ENCODE measurements around the gene FBXO28. TPM values are rescaled to one million over a fixed set of nuclear protein-coding genes. Genes with fewer than 3 reads are reported as not detected.
"Not testable (repeated sequence)": the region's sequence is repeated elsewhere in the genome, so short reads cannot be mapped to it uniquely, and the experiment has no call there.

Gene FBXO28, protein sequence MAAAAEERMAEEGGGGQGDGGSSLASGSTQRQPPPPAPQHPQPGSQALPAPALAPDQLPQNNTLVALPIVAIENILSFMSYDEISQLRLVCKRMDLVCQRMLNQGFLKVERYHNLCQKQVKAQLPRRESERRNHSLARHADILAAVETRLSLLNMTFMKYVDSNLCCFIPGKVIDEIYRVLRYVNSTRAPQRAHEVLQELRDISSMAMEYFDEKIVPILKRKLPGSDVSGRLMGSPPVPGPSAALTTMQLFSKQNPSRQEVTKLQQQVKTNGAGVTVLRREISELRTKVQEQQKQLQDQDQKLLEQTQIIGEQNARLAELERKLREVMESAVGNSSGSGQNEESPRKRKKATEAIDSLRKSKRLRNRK
- 10.6 TPM for polyA plus RNA-seq (2012; ENCODE audit: insufficient read depth, insufficient read length)

DNA sequence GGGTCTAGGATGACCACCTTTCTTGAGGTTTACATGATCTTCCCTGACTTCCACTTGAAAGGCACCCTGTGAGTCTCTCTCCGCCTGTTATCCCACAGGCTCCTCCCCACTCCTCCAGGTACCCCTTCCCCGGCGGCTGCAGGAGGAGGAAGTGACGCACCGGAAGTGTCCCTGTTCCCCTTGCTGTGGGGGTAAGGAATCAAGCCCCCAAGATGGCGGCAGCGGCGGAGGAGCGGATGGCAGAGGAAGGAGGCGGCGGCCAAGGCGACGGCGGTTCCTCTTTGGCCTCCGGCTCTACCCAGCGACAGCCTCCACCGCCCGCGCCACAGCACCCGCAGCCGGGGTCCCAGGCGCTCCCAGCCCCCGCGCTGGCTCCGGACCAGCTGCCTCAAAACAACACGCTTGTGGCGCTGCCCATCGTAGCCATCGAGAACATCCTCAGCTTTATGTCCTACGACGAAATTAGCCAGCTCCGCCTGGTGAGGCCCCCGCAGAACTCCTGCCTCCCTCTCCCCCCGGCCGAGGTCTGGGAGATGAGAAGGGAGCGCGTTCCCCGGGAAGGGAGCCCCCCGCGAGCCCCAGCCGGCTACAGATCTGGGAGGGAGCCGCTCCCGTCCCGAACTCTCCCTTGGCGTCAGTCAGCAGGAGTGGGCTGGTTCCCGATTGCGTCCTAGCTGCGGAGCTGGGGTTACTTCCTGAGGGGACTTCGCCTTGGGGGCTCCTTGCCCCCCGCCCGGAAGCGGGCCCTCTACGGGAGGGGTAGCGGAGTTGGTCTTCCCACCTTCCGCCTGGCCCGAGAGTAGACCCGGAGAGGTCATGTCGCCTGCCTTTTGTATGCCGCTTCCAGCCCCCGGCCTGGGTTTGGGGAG, at the start of gene FBXO28:
FBXO28 (plus strand) TSS at position 194 of the 869 bp plus-strand sequence; CDS start at position 213, 19 bp downstream.
- peak; percentile 95 for DNase-seq (ENCODE audit: low read depth, low spot score)
- H3K4me3 ChIP-seq (ENCODE audit: low read length), result peak within 1 kb of the TSS; percentile 89

DNA sequence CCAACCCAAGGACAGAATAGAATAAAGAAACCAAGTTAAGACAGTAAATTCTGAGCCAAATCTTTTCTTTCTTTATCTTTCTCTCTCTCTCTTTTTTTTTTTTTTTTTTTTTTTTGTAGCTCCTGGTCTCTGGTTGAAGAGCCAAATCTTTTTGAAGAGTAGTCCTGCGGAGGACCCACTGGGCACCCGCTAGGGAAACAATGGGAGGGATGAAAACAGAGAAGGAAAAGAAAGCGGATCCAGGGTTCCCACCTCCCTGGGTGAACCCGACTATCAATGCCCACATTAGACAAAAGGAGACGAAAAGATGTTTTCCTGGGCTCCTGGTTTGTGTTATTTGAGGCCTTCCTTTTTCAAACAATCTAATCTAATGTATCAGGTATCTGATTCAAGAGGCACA, 49.8 kb upstream of the FBXO28 start:
- H3K4me3 ChIP-seq (ENCODE audit: low read length), result no peak overlapping the region
- no peak for DNase-seq (ENCODE audit: low read depth, low spot score)

DNA sequence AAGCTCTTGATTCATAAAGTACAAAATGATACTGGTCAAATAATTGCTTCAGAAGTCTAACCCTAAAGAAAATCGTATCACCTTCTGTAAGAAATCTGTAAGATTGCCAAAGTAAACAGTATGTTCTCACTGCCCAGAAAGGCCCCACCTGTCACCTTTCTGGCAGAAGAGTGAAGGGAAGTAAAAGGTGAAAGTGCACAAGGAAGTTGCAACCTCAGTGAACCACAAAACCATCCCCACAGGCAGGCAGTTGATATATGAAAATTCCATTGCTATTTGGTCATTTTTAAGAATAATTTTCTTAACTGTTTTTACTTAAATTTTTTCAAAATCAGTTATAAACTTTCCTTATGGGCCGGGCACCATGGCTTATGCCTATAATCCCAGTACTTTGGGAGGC, 48.5 kb upstream of the FBXO28 start:
- DNase-seq (ENCODE audit: low read depth, low spot score), result no peak

DNA sequence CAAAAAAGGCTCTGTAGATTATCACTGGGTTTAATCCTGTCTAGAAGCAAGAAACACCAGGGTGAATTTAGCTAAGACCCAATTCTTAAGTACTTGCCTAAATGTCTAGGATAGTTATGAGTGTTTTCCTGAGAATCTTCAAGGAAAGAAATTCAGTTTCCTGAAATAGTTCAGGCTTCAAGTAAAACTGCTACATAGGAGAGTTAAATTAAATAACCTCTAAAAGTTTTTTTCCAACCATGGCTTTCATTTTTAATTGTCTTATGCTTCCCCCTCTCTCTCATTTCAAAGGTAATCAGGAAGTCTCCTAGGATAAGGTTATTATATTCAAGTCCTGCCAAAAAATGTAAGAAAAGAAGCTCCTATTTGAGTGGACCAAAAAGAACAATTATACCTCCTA, 46.7 kb upstream of the FBXO28 start:
- no peak for DNase-seq (ENCODE audit: low read depth, low spot score)
- no peak overlapping the region for H3K4me3 ChIP-seq (ENCODE audit: low read length)

More for the DNA sequence above, 48.5 kb upstream of the FBXO28 start:
- H3K4me3 ChIP-seq (ENCODE audit: low read length), result no peak overlapping the region

DNA sequence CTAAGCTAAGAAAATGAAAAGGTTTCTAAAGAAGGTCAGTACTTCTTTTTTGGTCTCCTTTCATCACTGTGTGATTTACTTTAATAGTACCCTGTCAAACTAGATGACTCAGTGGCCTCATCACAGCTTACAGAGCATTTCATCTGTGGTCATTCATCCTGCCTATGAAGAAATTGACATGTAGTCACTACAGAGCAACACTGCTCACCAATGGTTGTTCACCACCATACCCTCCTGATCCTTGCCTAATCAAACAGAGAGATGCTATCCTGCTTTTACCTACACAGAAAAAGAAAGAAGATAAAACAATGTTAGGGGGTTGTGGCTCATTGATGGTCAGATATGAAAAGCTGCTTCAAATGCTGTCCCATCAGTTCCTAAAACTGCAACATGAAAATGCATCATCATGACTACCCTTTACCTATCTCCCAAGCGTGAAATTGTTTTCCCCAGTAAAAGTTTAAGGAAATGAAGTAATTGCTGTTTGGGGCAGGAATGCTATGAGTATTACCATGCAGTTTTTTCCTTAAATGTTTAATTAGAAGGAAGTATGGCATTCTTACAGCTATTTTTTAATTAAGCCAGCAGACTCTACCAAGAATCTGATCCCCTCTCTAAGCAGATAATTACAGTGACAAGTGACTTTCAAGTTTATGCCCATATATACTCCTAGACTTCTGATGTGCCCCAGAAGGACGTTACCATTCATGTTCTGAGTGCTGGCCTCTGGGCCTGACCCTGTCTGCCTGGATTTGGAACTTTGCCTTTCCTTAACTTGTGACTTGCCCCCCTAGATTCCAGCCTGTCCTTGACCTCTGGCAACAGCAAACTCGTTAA, 46.1 kb upstream of the FBXO28 start:
- no peak for DNase-seq (ENCODE audit: low read depth, low spot score)
- no peak overlapping the region for H3K4me3 ChIP-seq (ENCODE audit: low read length)

DNA sequence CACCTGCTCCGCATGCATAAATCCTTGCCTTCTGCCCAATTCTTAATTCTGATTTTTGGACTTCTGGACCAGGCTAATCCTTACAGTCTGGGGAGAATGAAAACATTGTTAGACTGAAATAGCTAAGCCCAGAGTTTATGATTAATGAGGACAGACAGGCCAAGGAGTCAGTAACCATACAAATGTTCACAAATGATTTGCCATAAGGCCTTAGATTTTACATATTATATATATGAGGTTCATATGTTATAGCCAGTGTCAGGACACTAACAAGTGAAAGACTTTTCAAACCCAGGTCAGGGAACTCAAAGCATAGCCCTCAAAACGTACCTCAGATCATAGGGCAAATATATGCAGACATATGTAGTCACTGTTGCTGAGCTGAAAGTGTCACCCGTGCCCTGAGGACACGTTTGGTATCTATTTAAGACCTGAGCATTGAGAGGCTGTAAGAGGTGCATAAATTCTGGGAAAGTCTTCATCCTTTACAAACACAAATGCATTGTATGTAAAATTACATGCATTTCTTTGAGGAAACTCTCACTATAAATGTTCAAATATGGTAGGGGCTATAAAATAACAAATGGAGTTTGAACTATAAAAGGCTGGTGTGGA, 45.3 kb upstream of the FBXO28 start:
- DNase-seq (ENCODE audit: low read depth, low spot score), result no peak
- no peak overlapping the region for H3K4me3 ChIP-seq (ENCODE audit: low read length)

DNA sequence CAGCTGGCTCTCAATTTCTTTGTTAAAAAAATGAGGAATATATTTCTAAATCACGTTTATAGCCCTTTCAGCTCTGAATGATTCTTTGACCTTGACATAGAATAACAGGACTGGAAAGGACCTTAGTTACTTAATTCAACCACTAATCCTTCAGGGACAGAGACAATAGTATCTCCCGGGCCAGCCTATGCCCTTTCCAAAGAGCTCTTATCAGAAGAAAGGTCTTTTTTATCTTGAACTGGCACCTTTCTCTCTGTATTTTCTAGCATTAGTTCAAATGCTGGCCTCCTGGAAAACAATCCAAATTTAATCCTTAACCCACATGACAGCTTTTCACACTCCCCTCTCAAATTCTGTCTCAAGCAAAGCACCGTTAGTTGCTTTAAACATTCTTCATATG, 44.8 kb upstream of the FBXO28 start:
- H3K4me3 ChIP-seq (ENCODE audit: low read length), result no peak overlapping the region
- DNase-seq (ENCODE audit: low read depth, low spot score), result no peak

DNA sequence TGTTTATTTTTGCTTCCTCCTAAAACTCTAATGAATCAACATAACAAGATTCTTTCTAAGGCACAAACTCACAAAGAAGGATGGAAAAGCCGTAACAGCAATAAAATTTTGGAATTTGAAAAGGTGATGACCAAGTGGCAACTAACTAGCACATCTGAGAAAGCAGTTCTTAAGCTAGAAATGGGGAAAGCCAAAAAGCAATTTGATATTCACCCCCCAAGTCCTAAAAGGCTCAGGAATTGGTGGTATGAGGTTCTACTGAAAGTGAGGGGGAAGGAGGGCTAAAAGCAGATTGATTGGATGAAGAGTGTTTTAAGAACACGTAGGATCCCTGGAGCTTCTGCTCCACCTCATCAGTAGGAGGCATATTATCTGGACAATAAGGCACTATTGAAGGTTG, 43.4 kb upstream of the FBXO28 start:
- no peak overlapping the region for H3K4me3 ChIP-seq (ENCODE audit: low read length)
- DNase-seq (ENCODE audit: low read depth, low spot score), result no peak

DNA sequence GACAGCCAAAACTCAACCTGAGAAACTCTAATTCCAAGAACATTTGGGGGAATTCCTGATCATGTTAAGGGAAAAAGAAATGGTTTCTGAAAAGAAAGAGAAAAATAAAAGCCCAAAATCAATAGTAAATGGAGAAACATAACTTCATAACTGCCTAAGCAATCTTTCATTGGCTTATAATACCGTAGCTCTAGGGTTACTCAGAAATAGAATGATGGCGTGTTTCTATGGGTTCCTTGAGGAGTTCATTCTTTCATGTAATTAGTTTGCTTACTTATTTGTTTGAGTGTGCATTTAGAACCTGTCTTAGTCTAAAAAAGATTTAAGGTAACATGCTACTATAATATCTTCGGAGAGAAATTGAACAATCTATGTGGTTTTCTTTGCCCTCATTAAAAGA, 37.5 kb upstream of the FBXO28 start:
- H3K4me3 ChIP-seq (ENCODE audit: low read length), result no peak overlapping the region
- no peak for DNase-seq (ENCODE audit: low read depth, low spot score)

DNA sequence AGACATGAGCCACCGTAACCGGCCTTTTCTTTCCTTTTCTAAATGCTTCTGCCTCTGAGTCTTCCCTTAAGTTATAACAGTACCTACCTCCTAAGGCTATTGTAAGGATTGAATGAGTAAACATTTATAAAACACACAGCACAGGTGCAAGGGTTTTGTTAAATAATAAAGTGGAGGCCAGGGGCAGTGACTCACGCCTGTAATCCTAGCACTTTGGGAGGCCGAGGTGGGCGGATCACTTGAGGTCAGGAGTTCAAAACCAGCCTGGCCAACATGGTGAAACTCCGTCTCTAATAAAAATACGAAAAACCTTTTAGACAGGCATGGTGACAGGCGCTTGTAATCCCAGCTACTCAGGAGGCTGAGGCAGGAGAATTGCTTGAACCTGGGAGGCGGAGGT, 34.3 kb upstream of the FBXO28 start:
- not testable (repeated sequence) for DNase-seq (ENCODE audit: low read depth, low spot score); H3K4me3 ChIP-seq (ENCODE audit: low read length)

DNA sequence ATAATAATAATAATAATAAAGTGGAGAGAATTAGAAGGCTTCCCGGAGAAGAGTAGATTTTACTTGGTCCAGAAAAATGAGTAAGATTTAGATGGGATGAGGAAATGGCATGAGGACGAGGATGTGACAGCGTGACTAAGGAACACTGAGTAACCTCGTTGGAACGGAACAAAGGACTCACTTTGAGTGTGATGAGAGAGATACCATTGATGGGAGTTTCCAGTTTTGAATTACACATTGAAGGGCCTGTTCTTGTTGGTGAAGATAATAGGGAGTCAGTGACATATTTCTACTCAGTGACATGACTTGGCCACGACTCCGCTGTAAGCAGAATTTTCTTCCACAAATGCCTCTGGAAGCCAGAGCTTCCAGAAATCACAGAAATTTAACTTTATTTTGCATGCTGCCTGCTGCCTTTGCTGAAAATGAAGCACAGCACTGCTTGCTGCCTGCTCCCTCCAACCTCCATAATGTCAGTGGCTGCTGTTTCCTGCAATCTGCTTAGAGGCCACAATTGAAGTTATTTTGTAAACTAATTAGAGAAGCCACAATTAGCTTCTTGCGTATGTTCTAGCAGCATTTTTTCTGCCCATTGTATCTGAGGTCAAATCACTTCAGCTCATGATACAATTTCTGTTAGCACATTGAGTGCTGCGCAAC, 33.7 kb upstream of the FBXO28 start:
- DNase-seq (ENCODE audit: low read depth, low spot score), result no peak
- H3K4me3 ChIP-seq (ENCODE audit: low read length), result no peak overlapping the region

DNA sequence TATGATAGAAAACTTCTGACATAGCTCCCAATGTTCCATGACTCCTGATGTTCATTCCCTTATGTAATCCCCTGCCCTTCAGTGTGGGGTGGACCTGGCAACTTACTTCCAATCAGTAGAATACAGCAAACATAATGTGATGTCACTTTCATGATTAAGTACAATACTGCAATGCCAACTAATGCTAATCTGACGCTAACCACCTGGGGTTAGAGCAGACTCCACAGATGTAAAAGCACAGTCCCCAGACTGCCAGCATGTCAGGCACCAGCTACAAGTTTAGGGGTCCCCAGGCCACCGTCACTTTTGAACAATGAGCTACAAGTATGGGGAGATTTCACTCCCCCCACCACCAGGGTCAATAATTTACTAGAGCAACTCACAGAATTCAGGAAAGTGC, 32.3 kb upstream of the FBXO28 start:
- DNase-seq (ENCODE audit: low read depth, low spot score), result no peak
- no peak overlapping the region for H3K4me3 ChIP-seq (ENCODE audit: low read length)

DNA sequence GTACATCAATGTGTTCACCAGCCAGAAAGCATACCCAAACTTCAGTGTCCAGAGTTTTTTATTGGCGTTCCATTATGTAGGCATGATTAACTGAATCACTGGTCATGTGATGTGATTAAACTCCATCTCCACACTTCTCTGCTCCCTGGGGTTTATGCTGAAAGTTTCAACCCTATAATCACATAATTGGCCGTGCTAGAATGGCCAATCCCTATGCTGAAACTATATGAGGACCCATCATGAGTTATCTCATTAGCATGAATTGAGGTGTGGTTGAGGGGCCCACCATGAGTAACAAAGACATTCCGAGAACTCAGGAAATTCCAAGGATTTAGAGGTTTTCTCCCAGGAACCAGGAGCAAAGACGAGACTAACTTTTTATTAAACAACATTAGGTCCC, 31.8 kb upstream of the FBXO28 start:
- DNase-seq (ENCODE audit: low read depth, low spot score), result no peak
- H3K4me3 ChIP-seq (ENCODE audit: low read length), result no peak overlapping the region

DNA sequence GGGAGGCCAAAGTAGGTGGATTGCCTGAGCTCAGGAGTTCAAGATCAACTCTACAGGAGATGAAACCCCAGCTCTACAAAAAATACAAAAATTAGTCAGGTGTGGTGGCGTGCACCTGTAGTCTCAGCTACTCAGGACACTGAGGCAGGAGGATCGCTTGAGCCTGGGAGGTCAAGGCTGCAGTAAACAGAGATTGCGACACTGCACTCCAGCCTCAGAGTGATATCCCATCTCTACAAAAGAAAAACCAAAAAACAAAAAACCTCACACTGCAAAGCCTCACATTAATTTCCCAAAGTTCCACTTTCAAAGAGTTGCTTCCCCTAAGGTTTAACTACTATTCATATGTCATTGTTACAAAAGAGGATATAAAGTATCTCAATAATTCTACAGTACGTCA, 29.0 kb upstream of the FBXO28 start:
- no peak for DNase-seq (ENCODE audit: low read depth, low spot score)
- no peak overlapping the region for H3K4me3 ChIP-seq (ENCODE audit: low read length)

DNA sequence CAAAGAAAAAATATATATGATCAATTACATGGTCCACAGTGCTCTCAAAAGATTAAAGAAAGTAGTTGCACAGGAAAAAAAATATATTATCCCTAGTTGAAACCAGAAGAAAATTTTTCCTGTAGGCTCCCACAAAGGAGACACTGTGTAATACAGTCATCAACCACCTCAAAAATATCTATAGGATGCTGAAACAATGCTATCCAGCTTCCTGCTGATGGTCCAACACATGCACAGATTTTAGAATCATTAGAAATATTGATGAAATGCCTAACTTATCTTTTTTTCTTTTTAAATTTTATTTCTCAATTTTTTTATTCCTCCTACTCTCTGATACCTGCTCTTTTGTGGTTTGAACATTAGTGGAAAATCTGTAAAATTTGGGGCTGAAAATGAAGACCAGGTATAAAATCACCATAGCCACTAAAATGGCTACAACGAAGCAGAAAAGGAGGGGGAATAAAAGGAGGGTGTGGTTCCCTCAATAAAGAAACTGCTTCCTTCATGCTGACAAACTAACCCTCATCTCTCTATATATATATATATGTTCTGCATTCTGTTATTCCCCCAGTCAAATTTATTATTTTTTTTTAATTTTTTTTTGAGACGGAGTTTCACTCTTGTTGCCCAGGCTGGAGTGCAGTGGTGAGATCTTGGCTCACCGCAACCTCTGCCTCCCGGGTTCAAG, 28.3 kb upstream of the FBXO28 start:
- no peak for DNase-seq (ENCODE audit: low read depth, low spot score)
- no peak overlapping the region for H3K4me3 ChIP-seq (ENCODE audit: low read length)

DNA sequence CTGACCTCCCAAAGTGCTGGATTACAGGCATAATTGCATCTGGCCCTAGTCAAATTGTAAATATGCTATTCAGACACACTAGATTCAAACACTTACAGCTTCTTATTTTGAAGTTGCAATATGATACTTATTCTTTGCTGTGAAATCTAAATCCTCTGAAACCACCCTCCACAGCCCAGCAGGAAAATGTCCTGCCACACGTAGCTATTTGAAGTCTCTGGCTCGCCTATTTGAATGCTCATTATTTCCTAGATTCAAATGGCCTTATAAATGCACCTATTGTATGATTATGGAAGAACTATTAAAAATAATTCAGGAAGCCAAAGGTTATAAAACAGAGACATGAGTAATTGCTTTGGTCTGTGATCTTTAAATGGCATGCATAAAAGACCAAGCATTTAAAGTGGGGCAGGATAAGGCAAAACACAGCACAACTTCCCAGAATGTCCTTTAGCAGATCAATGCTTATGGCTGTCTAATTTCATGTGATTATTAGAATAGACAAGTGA, 26.6 kb upstream of the FBXO28 start:
- no peak for DNase-seq (ENCODE audit: low read depth, low spot score)

DNA sequence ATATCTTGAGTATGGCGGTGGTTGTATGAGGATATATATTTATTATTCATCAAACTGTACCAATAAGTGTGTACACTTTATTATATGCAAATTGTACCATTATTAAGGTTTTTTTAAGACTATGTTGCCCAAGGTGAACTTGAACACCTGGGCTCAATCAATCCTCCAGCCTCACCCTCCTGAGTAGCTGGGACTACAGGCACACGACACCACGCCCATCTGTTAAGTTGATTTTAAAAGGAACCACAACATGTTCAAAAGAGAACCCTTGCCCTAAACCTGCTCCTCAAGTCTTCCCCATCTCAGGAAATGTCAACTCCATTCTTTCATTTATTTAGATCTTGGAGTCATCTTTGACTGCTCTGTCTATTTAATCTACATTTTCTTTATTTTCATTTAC, 24.3 kb upstream of the FBXO28 start:
- no peak for DNase-seq (ENCODE audit: low read depth, low spot score)
- H3K4me3 ChIP-seq (ENCODE audit: low read length), result no peak overlapping the region

More for the DNA sequence above, 26.6 kb upstream of the FBXO28 start:
- H3K4me3 ChIP-seq (ENCODE audit: low read length), result no peak overlapping the region

DNA sequence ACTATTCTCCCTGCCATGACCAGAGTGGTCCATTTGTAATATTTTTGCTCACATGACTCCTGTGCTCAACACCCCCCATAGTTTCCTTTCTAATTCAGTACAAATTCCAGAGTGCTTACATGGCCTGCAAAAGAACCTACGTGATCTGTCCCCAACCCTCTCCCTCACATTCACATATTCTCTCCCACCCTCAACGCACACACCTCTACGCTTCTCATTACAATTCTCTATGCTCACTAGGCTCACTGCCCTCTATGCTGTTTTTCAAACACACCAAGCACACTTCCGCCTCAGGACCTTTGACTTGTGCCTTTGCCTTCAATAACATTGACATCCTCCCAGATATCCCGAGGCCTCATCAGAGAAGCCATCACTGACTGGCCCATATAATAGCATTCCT, 23.8 kb upstream of the FBXO28 start:
- no peak overlapping the region for H3K4me3 ChIP-seq (ENCODE audit: low read length)
- no peak for DNase-seq (ENCODE audit: low read depth, low spot score)
